A549 (cell line): ENCODE results near the gene RASA4B. TPM values are rescaled to one million over a fixed set of nuclear protein-coding genes. Genes with fewer than 3 reads are reported as not detected.
"Not testable (repeated sequence)": the region's sequence is repeated elsewhere in the genome, so short reads cannot be mapped to it uniquely, and the experiment has no call there.

Experiments used
- ATAC-seq, 2 experiments: fragments of 200-7000 bp in 1 of 2; fragments of >200 bp in 1 of 2; cut with Nextera tagmentation in 1 of 2; cut with Tn5 transposase in 1 of 2; 3 replicates each; pipeline versions ENCODE4 v1.8.0 to v1.9.1; 2018 to 2020; ENCODE audit warnings: mild to moderate bottlenecking in 1 of 2, moderate library complexity in 1 of 2
- CTCF ChIA-PET: fragments of 300-600 bp; sonication (Branson Sonifier 250); formaldehyde crosslinking; extraction: SDS; loops from one replicate; lab custom pipeline; 2021; ENCODE audit warnings: antibody characterized with exemption, inconsistent platforms; lab: Yijun Ruan, JAX
- POLR2A ChIA-PET: fragments of 350-600 bp; formaldehyde crosslinking; extraction: SDS; loops from one replicate; lab custom pipeline; 2021; ENCODE audit warnings: antibody characterized with exemption, inconsistent platforms; lab: Yijun Ruan, JAX
- DNase-seq, 2 experiments: peaks; one replicate each; pipeline versions ENCODE4 v3.0.0 to v3.0.0-alpha.2; 2011 to 2016; ENCODE audit warnings: low read depth in 1 of 2, low spot score in 1 of 2
- FAIRE-seq: peaks from 2 replicates; lab custom pipeline; 2011; peaks lifted over from hg19 to GRCh38; lab: Jason Lieb, UNC
- H3K27ac ChIP-seq, 2 experiments: fragments of >200 bp; sonication (Bioruptor Twin); formaldehyde crosslinking; 3 replicates each; pipeline ENCODE4 v1.5.1; 2016 to 2017
- H3K4me1 ChIP-seq: fragments of >200 bp; sonication (Bioruptor Twin); formaldehyde crosslinking; 3 replicates; pipeline ENCODE4 v1.6.1; 2016
- H3K4me2 ChIP-seq: fragments of >200 bp; sonication (Bioruptor Twin); formaldehyde crosslinking; 3 replicates; pipeline ENCODE4 v1.6.1; 2016
- H3K4me3 ChIP-seq: fragments of >200 bp; sonication (Bioruptor Twin); formaldehyde crosslinking; 3 replicates; pipeline ENCODE4 v1.5.1; 2016
- H3K9me3 ChIP-seq: fragments of >200 bp; sonication (Bioruptor Twin); formaldehyde crosslinking; 3 replicates; pipeline ENCODE4 v1.6.1; 2016
- CTCF ChIP-seq: fragments of >200 bp; sonication (Bioruptor Twin); formaldehyde crosslinking; IDR thresholded peaks from 3 replicates; pipeline ENCODE4 v1.5.1; 2016
- ESRRA ChIP-seq: fragments of 150-350 bp; IDR thresholded peaks from 2 replicates; pipeline ENCODE4 v1.6.1; 2014; ENCODE audit warnings: mild to moderate bottlenecking, low read length, borderline replicate concordance
- HMGXB4 ChIP-seq: fragments of 250-450 bp; sonication (Bioruptor Pico); IDR thresholded peaks from 2 replicates; pipeline ENCODE4 v1.5.0; 2021; ENCODE audit warnings: mild to moderate bottlenecking, moderate library complexity, borderline replicate concordance
- JUN ChIP-seq, 2 experiments: fragments of >200 bp; sonication (Bioruptor Twin); formaldehyde crosslinking; IDR thresholded peaks; 2 replicates in 1 of 2; 3 replicates in 1 of 2; pipeline ENCODE4 v1.6.1; 2016 to 2017
- KDM5A ChIP-seq: fragments of 200-600 bp; sonication (generic); IDR thresholded peaks from 2 replicates; pipeline ENCODE4 v1.6.1; 2016; ENCODE audit warnings: antibody characterized with exemption, mild to moderate bottlenecking
- MAX ChIP-seq: IDR thresholded peaks from 2 replicates; pipeline ENCODE4 v1.6.1; 2012
- NFE2L2 ChIP-seq: fragments of 150-350 bp; conservative IDR thresholded peaks from 2 replicates; pipeline ENCODE4 v1.6.1; 2014; ENCODE audit warnings: low read length
- PHF8 ChIP-seq: fragments of 200-600 bp; sonication (generic); IDR thresholded peaks from 2 replicates; pipeline ENCODE4 v1.6.1; 2016; ENCODE audit warnings: low read depth, mild to moderate bottlenecking, antibody characterized with exemption, moderate library complexity, borderline replicate concordance
- SMC3 ChIP-seq: fragments of >200 bp; sonication (Bioruptor Twin); formaldehyde crosslinking; IDR thresholded peaks from 3 replicates; pipeline ENCODE4 v1.6.1; 2018; ENCODE audit warnings: inconsistent platforms
- ZFP36 ChIP-seq: fragments of 450-650 bp; IDR thresholded peaks from 2 replicates; pipeline ENCODE4 v1.6.1; 2014; ENCODE audit warnings: borderline replicate concordance; ENCODE audit not compliant: partially characterized antibody
- ZNF302 ChIP-seq: fragments of 250-450 bp; sonication (Bioruptor Pico); IDR thresholded peaks from 2 replicates; pipeline ENCODE4 v1.9.0; 2021; ENCODE audit warnings: inconsistent platforms, mild to moderate bottlenecking, moderate library complexity
- WGBS: methylation state at CpG from one replicate; pipeline ENCODE4 v1.1.6; 2017; ENCODE audit errors: missing lambda C conversion rate; 5-methylcytosine and 5-hydroxymethylcytosine counted together
- polyA plus RNA-seq, 4 experiments: library from polyadenylated mRNA; depleted of rRNA in 3 of 4; stranded (reverse); fragments of >200 nt; fragmentation: RNase III in 1 of 4; extraction: RNeasy Plus Mini Kit Qiagen cat#74134 plus additional on column Dnase treatment in 1 of 4; gene quantifications; 2 replicates in 3 of 4; 3 replicates in 1 of 4; pipeline ENCODE4 v1.2.3, GENCODE V29; 2011 to 2017
- TF ChIP-seq, protein P1 (sequence below): fragments of 200-600 bp; sonication (generic); IDR thresholded peaks from 2 replicates; pipeline ENCODE4 v1.6.1; 2016; ENCODE audit warnings: antibody characterized with exemption, mild to moderate bottlenecking, moderate library complexity

RASA4B gene
- polyA plus RNA-seq, 2 of the 4 experiments (the other 2 are of a cell fraction): 0.83 to 1.4 TPM

DNA sequence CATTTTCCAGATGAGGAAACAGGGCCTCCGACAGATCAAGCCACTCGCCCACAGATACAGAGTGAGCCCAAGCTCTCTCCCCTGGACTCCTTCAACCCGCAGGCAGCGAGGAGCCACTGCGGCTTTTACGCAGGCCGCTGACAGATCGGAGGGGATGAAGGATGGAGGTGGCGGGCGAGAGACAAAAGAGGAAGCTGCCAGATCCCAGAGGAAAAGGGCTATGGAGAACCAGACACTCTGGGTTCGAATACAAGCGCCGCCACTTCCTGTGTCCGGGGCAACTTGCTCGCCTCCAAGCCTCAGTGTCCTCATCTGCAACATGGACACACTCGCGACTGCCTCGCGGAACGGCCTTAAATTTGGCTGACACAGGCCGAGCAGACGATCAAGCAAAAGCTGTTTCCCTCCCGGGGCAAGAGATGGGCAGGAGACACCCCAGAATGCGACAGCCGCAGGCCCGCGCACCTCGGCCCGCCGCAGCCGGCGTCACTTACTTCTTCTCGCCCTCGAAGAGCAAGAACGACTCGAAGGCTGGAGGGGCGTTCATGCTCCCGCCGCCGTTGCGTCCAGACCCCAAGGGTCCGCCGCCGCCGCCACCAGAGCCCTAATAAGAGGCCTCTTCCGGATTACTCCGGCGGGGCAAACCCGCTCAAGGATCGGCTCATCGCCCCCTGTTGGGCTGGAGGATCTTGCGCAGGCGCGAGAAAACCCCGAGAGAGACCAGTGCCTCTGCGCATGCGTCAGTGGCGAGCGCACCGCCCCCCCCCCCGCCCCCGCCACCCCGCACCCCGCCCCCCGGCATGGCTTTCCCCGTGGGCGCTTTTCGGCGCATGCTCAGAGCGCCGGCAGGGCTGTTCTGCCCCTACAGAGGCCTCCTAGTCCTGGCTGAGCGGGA lies 39.0 kb downstream of the RASA4B start, which contains the start of gene POLR2J:
TSS of gene POLR2J (minus strand) at position 609 of the 895 bp plus-strand sequence. CDS start at position 547, 62 bp downstream.
- DNase-seq (peak in 1 of 2 experiments; percentile 86), ATAC-seq (peak; percentile 72 to 88)
- FAIRE-seq, H3K9me3 ChIP-seq, POLR2A ChIA-PET, H3K4me1 ChIP-seq: not testable (repeated sequence)
- H3K4me2 ChIP-seq: peak within 1 kb of the TSS; percentile 53; the same call in 2 of the 3 replicates
- 0% methylated on average over 9 of the region's 72 CpGs for WGBS
- CTCF ChIA-PET: interaction anchor here (1.6 kb wide), 1 partner anchor 12 kb away, joined by 6 read pairs; no protein-coding TSS in a partner anchor
- TF ChIP-seq JUN (IDR thresholded peaks at IDR 0.05): 0 out of 5 replicates have a peak, but pooled peaks of 1 of the 2 experiments have one; percentile 30
- 0 out of 2 replicates have a peak, but pooled peaks have one; percentile 26 for TF ChIP-seq MAX
- peak; percentile 47 for TF ChIP-seq KDM5A
- TF ChIP-seq CTCF: peak; percentile 28; the same call in 1 of the 3 replicates
- H3K4me3 ChIP-seq: peak within 1 kb of the TSS; percentile 44
- peak within 1 kb of the TSS; percentile 55 to 66; a peak in 4 of 6 replicates for H3K27ac ChIP-seq

GRCh38 chr7:102474736-102475435 lies 42.7 kb downstream of the RASA4B start:
- DNase-seq, CTCF ChIA-PET, H3K4me1 ChIP-seq, FAIRE-seq, POLR2A ChIA-PET, H3K27ac ChIP-seq, H3K4me2 ChIP-seq, H3K4me3 ChIP-seq, ATAC-seq, H3K9me3 ChIP-seq: not testable (repeated sequence)
- WGBS: 83% methylated on average over 5 of the region's 19 CpGs

- WGBS: 79% methylated on average over 3 of the region's 14 CpGs
- H3K9me3 ChIP-seq, POLR2A ChIA-PET, H3K4me3 ChIP-seq, H3K4me2 ChIP-seq, FAIRE-seq, ATAC-seq, DNase-seq, H3K4me1 ChIP-seq, H3K27ac ChIP-seq: not testable (repeated sequence)
- CTCF ChIA-PET: interaction anchor here (0.8 kb wide), 1 partner anchor 9 kb away, joined by 3 read pairs; no protein-coding TSS in a partner anchor
Measured at GRCh38 chr7:102474116-102474515, 43.5 kb downstream of the RASA4B start.

- TF ChIP-seq, protein P1, sequence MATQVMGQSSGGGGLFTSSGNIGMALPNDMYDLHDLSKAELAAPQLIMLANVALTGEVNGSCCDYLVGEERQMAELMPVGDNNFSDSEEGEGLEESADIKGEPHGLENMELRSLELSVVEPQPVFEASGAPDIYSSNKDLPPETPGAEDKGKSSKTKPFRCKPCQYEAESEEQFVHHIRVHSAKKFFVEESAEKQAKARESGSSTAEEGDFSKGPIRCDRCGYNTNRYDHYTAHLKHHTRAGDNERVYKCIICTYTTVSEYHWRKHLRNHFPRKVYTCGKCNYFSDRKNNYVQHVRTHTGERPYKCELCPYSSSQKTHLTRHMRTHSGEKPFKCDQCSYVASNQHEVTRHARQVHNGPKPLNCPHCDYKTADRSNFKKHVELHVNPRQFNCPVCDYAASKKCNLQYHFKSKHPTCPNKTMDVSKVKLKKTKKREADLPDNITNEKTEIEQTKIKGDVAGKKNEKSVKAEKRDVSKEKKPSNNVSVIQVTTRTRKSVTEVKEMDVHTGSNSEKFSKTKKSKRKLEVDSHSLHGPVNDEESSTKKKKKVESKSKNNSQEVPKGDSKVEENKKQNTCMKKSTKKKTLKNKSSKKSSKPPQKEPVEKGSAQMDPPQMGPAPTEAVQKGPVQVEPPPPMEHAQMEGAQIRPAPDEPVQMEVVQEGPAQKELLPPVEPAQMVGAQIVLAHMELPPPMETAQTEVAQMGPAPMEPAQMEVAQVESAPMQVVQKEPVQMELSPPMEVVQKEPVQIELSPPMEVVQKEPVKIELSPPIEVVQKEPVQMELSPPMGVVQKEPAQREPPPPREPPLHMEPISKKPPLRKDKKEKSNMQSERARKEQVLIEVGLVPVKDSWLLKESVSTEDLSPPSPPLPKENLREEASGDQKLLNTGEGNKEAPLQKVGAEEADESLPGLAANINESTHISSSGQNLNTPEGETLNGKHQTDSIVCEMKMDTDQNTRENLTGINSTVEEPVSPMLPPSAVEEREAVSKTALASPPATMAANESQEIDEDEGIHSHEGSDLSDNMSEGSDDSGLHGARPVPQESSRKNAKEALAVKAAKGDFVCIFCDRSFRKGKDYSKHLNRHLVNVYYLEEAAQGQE: no peak
- no peak for TF ChIP-seq NFE2L2
- TF ChIP-seq SMC3: no peak
- TF ChIP-seq PHF8: no peak
- no peak for TF ChIP-seq ZFP36
- no peak for TF ChIP-seq ZNF302 (CRISPR knock-in tag)
- no peak for TF ChIP-seq HMGXB4 (CRISPR knock-in tag)
- no peak for TF ChIP-seq ESRRA
- TF ChIP-seq, all 56 proteins: peak for 0
- no peak for ATAC-seq
Measured at GRCh38 chr7:102473271-102473991, 44.1 kb downstream of the RASA4B start.

More at GRCh38 chr7:102473271-102473991, 44.1 kb downstream of the RASA4B start:
- no peaks in the 10 kb centered on the region for H3K4me1 ChIP-seq
- H3K4me3 ChIP-seq: no peak overlapping the region
- no peaks in the 10 kb centered on the region for H3K9me3 ChIP-seq
- 87% methylated on average over 20 of the region's 23 CpGs for WGBS
- DNase-seq (no peak), FAIRE-seq (no peak)
- H3K27ac ChIP-seq: no peak overlapping the region
- ChIA-PET CTCF (interaction anchor here (0.8 kb wide), 1 partner anchor 8 kb away, joined by 3 read pairs; no protein-coding TSS in a partner anchor), POLR2A (no interaction called here)
- H3K4me2 ChIP-seq: no peak overlapping the region
